ENCODE data around the gene DUSP9.

DNA sequence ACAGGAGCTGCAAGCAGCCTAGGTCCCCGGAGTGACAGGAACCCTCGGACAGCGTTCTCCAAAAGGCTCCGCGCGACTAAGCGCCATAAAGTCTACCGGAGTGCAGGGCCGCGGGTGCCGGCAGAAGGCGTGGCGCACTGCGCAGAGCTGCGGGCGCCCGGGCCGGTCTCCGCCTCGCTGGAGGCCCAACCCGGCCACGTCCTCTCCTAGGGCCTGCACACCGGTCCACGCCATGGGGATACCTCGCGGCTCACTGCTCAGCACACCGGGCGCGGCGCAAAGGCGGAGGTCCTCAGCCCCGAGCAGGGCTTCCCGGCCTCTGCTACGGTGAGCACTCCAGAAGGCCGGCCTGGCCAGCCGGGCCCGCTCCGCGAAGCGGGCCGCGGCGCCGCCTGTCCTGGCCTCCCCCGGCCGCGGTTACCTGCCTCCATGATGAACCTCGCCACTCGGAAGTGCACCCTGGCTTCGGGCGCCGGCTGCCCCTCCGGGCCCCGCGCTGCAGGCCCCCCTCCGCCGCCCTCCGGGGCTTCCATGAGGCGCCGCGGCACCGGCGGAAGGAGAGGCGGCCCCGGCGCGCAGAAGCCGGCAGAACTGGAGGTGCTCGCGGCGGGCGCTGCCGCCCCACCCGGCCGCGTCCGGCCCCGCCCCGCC lies 48.3 kb upstream of the DUSP9 start, which contains the start of gene CCNQ:
- TF ChIP-seq, protein P1, sequence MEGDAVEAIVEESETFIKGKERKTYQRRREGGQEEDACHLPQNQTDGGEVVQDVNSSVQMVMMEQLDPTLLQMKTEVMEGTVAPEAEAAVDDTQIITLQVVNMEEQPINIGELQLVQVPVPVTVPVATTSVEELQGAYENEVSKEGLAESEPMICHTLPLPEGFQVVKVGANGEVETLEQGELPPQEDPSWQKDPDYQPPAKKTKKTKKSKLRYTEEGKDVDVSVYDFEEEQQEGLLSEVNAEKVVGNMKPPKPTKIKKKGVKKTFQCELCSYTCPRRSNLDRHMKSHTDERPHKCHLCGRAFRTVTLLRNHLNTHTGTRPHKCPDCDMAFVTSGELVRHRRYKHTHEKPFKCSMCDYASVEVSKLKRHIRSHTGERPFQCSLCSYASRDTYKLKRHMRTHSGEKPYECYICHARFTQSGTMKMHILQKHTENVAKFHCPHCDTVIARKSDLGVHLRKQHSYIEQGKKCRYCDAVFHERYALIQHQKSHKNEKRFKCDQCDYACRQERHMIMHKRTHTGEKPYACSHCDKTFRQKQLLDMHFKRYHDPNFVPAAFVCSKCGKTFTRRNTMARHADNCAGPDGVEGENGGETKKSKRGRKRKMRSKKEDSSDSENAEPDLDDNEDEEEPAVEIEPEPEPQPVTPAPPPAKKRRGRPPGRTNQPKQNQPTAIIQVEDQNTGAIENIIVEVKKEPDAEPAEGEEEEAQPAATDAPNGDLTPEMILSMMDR (IDR thresholded peaks at IDR 0.05) = no peak
- TF ChIP-seq POLR2A (IDR thresholded peaks at IDR 0.05) = peak in 1 of 2 donors; percentile 62

Measured in thyroid gland (tissue), 4 donors.